Epidermal melanocyte (primary cell): Measurements from ENCODE around the gene CRIP2.
A peak's percentile ranks its signal among the peaks of the same experiment; 100 is the strongest.

Source experiments
- DNase-seq: peaks from one replicate; pipeline ENCODE4 v3.0.0; 2011; ENCODE audit warnings: low spot score; ENCODE audit not compliant: insufficient read length

Gene CRIP2, protein sequence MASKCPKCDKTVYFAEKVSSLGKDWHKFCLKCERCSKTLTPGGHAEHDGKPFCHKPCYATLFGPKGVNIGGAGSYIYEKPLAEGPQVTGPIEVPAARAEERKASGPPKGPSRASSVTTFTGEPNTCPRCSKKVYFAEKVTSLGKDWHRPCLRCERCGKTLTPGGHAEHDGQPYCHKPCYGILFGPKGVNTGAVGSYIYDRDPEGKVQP

DNA sequence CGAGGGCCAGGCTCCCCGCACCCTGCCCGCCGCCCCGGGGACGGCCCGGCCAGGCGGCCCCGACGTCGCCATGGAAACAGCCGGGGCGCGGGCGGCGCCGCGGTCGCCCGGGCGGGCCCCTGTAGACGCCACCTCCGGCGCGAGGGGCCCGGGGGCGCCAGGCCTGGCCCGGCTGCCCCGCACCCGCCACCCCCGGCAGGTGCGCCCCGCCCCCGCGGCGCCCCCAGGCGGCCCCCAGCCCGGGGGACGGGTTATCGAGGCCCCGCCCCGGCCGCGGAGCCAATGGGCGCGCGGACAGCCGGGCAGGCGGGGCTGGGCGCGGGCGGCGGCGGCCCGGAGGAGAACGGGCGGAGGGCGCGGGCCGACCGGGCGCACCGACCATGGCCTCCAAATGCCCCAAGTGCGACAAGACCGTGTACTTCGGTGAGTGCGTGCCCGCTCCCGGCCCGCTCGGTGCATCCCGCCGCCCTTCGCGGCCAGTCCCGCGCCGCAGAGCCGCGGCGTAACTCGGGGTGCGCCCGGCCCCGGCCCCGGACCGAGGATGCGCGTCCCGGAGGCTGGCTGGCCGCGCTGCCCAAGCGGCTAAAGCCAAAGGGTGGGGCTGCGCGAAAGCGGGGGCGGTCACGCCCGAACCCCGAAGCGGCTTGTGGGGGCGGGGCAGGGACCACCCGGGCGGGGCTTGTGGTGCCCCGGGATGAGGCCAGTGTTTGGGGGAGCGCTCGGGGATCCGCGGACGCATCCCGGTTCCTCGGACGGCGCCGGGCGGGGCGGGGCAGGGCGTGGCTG, at the start of gene CRIP2:
Gene CRIP2, plus strand, starts transcription at position 339 of the 786 bp plus-strand sequence. Its CDS starts 42 bp downstream, at position 381.
- peak; percentile 92 for DNase-seq

DNA sequence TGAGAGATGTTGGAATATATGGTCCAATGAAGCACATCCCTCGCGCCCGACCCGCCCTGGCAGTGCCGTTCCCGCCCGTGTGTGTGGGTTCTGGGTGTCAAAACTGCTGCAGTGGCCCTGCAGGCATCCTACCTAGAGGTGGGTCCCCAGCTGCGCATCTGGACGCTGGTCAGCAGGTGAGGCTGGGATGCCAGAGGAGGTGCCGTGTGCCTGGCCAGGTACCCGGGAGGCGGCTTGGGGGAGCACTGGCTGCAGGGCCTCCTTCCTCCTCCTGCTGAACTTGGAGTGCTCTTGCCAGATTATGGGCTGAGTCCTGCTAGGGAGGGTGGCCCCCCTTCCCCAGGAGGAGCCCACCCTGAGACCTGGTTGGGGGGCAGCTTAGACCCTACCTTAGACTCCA, 49.8 kb upstream of the CRIP2 start:
- no peak for DNase-seq

DNA sequence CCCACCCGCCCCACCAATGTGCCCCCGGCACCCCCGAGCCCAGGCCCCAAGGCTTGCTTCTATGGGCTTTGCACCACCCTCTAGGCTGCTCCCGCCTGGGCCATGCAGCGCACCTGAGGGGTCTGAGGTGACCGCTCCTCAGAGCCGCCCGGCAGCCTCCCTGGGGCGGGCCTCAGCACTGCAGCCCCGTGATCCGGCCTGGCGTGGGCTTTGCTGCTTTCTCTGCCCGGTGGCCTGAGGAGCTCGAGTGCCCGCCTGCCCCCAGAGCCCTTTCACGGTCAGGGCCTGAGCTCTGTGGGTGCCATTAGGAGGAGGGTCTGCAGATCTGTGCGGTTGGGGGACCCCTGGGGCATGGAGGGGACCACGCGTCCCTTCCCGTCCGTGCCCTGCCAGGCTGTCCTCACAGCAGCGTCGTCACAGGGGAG, 48.8 kb upstream of the CRIP2 start:
- DNase-seq, result no peak

DNA sequence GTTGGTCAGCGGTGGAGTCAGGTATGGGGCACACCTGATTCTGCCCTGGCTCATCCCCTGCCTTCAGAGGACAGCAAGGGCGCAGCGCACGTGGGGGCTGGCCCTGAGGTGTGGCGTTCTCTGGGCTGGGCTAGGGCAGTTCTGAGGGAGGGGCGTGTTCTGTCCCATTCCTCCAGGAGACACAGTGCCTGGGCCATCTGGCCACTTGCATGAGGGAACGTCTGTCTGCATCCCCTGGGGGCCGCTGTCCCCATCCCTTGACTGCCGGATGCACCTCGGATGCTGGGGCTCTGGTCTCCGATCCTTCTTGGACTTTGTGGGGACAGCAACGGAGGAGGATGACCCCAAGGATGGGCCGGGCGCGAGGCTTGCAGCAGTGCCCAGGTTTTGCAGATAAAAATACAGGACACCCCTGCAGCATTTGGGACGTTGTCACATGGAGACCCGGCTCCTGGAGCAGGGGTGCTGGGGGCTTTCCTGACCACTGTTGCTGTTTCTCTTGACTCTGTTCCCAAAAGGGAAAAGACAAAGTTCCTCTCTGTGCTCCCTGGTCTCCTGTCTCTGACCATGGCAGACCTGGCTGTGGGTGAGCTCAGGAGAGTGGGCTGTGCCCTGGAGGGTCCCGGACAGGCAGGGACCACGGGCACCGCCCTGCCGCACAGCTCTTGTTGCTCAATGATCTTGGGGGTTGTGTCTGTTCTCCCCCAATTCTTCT, 48.0 kb upstream of the CRIP2 start:
- no peak for DNase-seq

DNA sequence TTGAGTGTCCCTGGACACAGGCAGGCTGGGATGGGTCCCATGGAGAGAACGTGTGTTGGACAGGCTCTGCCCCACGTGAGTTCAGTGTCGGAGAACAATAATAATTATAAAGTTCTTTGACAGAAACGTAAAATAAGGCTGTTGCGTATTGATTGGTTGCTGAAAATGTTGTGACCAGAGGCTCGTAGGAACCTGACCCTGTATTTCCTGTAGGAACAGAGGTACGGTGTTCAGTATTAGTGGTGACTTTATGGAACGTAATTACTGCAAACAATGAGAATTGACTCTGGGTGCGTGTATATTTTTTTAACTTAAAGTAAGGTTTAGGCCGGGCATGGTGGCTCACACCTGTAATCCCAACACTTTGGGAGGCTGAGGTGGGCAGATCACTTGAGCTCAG, 47.2 kb upstream of the CRIP2 start:
- no peak for DNase-seq

DNA sequence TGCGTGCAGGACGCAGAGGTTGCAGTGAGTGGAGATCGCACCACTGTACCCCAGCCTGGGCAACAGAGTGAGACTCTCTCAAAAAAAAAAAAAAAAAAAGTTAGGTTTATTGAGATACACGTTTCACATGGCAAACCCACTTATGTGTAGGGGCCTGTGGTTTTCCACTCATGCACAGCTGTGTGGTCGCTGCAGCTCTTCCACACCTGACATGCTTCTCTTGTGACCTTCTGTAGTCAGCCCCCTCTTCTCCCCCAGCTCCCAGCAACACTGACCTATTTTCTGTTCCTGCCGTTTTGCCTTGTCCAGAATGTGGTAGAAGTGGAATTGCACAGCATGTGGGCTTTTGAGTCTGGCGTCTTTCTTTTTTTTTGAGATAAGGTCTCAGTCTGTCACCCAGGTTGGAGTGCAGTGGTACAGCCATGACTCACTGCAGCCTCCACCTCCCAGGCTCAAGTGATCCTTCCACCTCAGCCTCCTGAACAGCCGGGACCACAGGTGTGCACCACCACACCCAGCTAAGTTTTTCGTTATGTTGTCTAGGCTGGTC, 46.6 kb upstream of the CRIP2 start:
- DNase-seq, result no peak

DNA sequence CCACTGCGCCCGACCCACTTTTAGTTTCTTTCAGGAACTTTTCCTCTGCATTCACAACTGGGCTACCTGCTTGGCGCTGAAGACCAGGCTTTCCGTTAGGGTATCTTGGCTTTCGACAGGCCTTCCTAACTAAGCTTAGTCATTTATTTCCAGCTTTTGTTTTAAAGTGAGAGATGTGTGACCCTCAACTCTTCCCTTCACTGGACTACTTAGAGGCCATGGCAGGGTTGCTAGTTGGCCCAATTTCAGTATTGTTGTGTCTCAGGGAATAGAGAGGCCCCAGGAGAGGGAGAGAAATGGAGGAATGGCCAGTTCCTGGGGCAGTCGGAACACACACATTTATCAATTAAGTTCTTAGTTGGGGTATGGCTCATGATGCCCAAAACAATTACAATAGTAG, 44.6 kb upstream of the CRIP2 start:
- no peak for DNase-seq

DNA sequence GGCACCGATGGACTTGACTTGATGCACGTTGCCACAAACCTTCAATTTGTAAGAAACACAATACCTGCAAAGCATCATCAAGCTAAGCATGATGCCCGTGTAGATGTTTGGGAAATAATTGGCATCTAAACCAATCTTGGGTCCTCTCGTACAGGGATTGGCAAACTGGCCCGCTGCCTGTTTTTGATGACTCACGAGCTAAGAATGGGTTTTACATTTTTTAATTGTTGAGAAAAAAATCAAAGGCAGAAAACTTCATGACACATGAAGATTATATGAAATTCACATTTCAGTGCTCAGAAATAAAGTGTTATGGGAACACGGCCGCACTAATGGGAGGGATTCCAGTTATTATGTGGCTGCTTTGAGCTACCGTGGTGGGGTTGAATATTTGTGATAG, 44.1 kb upstream of the CRIP2 start:
- DNase-seq, result no peak

DNA sequence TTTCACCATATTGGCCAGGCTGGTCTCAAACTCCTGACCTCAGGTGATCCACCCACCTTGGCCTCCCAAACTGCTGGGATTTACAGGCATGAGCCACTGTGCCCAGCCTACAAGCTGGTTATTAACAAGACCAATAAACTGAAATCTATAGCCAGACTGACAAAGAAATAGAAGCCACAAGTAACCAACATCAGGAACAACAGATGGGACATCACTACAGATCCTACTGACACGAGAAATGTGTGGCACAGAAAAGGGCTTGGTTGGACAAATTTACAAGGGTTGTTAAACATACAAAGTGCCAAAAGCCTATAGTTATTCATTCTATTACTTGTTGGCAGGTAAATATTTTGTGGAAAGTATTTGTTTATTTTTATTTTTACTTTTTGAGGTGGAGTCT, 43.4 kb upstream of the CRIP2 start:
- no peak for DNase-seq

DNA sequence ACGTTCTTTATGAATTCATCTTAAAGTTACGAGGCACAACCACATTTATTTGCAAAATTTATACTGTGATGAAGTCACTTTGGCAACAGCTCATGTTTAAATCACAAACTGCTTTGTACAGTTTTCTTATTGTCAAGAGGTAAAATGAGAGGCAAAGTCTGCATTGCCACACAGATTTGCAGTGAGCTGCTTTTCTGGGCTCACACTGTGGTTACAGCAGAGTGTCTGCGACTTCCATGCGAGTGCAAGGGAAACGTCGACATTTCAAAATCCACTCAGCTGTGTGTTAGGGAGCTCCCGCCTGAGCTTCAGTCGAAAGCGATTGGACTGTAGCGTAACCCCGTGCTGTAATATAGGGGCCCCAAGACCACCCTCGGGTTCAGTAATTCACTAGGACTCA, 42.0 kb upstream of the CRIP2 start:
- DNase-seq, result no peak

DNA sequence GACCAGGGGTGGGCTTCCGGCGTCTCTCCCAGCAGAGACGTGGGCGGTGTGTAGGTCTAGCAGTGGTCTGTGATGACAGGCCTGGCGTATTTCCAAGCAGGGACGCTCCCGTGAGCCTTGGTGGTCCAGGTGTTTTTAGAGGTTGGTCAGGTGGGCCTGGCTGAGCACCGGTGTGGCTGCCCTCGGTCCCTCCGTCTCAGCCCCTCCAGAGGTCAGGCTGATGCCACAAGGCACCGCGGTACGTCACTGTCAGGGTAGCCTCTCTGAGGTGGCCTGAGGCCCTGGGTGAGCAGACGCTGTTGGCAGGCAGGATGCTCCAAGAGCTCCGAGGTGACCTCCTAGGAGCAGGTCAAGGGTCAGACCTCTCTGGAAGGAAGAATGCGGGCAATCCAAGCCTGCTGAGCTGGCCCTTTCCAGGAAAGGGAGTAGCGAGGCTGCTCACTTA, 41.4 kb upstream of the CRIP2 start:
- no peak for DNase-seq

DNA sequence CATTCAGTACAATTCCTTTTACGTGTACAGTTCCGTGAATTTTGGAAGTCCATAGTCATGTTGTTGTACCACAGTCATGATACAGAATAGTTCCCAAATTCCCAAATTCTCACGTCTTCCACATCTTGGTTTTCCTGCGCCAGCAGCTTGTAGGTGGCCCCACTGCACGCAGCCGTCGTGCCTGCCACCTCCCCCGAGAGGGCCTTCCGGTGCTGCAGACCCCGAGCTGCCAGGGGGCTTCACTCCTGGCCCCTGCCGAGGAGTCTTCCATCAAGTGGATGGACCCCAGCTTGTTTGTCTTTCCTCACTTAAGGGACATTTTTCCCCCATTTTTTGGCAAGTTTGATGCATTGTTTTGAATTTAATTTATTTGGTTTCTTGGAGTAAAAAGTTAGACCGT, 38.2 kb upstream of the CRIP2 start:
- DNase-seq, result no peak

DNA sequence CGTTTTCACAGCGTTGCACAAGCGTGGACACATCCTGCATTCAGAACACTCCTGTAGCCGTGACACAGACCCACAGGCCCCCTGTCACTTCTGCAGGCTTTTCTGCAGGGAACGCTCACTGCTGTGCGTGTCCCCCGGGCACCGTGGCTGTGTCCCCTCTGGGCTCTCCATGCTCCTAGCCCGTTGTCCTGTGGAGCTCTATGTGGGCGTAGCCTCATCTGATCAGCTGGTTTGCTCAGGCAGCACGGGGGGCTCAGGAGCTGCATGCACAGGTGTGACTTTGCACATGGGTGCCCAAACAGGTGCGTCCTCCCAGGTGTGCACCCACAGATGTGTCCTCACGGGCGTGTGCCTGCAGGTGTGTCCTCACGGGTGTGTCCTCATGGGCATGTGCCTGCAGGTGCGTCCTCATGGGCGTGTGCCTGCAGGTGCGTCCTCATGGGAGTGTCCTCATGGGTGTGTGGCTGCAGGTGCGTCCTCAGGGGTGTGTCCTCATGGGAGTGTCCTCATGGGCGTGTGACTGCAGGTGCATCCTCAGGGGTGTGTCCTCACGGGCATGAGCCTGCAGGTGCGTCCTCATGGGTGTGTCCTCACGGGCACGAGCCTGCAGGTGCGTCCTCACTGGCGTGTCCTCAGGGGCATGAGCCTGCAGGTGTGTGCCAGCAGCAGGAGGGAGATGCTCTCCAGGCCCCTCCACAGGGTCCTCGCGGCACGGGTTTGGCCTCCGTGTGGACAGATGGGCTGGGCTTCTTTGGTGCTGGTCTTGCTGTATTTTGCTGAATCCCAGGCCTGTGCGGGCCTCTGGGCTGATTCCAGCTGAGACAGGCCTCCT, 37.5 kb upstream of the CRIP2 start:
- DNase-seq, result no peak

DNA sequence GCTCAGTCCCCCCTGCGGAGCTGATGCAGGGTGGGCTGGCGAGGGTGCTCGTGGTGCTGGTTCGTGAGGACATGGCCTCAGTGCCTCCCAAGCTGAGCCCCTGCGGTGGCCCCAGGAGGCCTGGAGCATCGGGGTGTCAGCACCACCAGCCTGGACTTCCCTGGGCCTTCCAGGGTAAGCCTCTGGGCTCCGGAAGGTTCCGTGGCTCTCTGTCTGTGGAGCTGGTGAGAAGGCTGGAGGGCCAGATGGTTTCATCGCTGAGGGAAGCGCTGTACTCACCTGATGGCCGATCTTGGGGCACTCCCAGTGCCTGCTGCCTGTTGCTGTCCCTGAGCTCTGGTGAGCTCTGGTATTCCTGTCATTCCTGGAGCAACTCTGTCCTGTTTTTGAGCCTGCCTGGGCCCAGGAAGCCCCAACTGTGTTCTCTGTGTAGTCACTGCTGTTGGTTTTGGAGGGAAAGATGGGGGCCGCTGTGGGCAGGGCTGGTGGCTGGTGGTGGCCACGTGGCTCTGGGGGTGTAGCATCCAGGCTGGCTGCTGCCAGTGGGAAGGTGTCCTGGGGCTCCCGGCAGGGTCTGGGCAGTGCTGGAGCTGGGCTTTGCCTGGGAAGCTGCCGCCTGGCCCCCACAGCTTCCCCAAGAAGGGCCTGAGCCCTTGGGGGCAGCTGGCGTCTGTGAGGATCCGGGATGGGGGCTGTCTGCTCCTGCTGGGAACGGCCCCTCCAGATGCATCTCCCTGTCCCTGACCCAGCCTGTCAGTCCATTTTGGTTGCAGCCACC, 36.7 kb upstream of the CRIP2 start:
- no peak for DNase-seq

DNA sequence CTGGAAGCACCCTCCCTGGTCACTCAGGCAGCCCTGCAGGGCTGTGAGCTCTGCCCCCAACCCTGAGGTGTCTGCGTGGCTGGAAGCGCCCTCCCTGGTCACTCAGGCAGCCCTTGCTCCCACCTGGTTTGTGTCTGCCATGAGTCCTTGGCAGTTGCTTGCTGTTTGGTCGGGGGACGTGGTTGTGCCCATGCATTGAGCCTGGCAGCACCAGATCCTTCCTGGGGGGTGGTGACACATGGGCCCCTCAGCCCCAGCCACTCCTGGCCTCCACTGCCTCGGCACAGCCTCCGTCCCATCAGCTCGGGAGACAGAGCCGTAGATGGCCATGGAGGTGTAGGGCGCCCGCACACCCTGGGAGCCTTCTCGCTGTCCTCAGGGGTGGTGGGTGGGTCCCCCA, 35.4 kb upstream of the CRIP2 start:
- DNase-seq, result no peak

DNA sequence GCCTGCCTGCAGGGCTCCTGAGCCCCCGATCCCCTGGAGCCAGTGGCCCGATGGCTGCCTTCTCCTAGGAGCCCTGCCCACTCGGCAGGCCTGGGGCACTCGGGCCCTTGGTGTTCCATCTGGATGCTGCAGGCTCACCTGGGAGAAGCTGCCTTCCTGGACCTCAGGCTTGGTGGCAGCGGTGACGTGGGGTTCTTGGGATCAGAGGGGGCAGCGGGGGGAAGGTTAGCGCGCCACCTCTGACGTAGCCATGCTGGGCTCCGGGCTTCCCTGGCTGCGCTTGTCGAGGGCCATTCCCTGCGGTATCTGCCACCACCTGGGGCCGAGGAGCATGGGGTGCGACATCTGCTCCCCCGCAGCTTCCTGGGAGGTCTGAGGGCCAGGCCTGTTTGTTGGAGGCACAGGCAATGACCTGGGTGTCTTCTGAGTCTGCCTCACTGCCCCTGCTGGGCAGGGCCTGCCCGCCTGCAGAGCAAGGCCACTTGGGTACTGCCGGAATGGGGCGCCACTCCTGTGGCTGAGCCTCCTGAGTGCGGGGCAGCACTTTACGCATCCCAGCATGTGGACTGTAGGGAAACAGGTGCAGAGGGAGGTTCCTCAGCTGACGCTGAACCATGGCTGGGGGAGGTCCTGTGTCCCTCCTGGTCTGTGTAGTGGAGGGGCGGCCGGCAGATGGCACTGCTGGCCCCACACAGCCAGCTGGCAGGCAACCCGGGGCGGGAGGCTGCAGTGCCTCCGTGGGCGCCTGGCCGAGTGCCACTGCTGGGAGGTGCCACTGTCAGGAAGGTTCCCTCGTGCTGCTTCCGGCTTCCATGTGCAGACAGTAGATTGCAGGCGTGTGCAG, 34.7 kb upstream of the CRIP2 start:
- no peak for DNase-seq

DNA sequence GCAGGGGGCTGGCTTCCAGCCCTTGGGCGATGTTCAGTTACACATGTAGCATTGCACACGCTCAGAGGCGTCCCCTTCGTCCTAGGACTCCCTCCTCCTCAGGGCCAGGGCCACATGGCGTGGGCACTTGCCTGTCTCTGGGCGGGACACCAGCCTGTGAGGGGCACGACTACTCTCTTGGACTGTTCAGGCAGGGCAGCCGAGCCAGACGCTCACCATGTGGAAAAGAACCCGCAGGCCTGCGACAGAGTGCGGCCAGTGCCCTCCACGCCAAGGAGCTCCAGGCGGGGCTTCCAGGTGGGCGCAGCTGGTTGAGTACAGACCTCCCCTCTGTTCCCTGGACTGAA, 34.1 kb upstream of the CRIP2 start:
- no peak for DNase-seq

DNA sequence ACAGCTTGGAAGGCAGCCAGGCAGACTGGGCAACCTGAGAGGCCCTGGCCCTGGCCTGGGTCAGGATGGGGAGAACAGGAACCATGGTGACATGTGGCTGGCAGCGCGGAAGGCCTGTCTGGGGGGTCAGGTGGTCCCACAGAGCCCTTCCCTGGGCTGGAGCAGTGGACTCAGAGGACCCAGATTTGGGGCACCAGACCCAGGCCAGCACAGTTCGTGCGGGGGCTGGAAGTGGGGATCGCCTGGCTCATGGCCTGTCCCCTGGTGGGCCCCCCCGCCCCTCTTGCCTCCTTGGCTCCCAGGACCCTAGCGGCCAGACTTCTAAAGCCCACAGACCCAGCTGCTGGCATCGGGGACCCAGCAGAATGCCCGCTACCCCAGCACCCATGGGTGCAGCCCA, 33.6 kb upstream of the CRIP2 start:
- DNase-seq, result no peak

DNA sequence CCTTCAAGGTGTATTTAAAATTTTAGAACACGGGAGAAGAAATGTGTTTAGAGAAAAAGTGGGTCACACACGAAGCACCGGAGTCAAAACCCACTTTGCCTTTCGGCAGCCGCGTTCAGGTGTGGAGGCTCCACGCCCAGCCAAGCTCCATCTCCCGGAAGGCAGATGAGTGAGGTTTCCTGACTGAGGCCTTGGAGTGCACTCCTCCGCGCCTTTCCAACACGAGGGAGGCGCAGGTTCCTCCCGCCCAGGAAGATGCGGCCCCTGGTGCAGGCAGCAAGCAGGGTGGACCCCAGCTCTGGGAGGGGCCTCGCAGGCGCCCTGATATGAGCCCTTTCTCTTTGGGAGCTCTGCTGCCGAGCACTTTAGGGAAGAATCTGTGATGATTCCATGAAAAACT, 32.5 kb upstream of the CRIP2 start:
- no peak for DNase-seq

DNA sequence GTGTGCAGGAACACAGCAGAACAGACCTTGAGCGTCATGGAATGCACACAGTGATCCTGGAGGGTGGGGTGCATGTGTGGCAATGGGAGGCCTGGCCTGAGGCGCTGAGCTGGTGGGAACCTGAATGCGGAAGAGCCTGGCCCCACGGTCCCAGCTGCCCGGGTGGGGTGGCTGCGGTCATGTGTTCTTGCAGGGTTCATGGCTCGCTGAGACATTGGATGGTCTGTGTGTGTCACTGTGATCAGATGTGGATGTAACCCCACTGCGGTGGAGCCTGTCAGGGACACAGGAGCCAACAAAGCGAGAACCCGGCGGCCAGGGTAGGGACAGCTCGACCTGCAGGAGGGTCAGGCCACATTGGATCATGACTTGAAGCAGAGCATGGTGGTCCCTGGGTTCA, 31.8 kb upstream of the CRIP2 start:
- DNase-seq, result no peak
